ENCODE data around the gene GLIPR2. TPM values are rescaled to one million over a fixed set of nuclear protein-coding genes. Genes with fewer than 3 reads are reported as not detected.

The GLIPR2 gene
- total and polyA plus RNA-seq, 2 experiments from 2014 or later = 5.1 to 5.7 TPM

- Histone ChIP-seq H3K4me1 (ENCODE audit: insufficient read depth) (peaks cover 23% of the 10 kb centered on the region), H3K27ac (ENCODE audit: low read depth) (0 out of 2 replicates have a peak overlapping the region, but pooled peaks have one; percentile 43), H3K4me2 (peak overlapping the region; percentile 100), H2AFZ (no peak overlapping the region), H3K79me2 (replicated peaks; ENCODE audit: insufficient read depth) (peaks cover 58% of the 10 kb centered on the region), H3K4me3 (peak overlapping the region; percentile 98), H3K27me3 (ENCODE audit: insufficient read depth) (no peaks in the 10 kb centered on the region), H4K20me1 (replicated peaks; ENCODE audit: insufficient read depth) (peaks cover 25% of the 10 kb centered on the region), H3K36me3 (ENCODE audit: insufficient read depth) (no peaks in the 10 kb centered on the region), H3K9me2 (ENCODE audit: insufficient read depth) (no peaks in the 10 kb centered on the region), H3F3A (replicated peaks; ENCODE audit: low read depth) (no peaks in the 10 kb centered on the region)
- peak overlapping the region; percentile 94 for H3K4me3 Mint-ChIP-seq
- peaks cover 18% of the 10 kb centered on the region for H3K27me3 Mint-ChIP-seq (ENCODE audit: insufficient read depth, low read depth, poor library complexity)
- no peaks in the 10 kb centered on the region; the same call in 2 of the 3 replicates for H3K9me3 Mint-ChIP-seq
- peaks cover 31% of the 10 kb centered on the region for H3K4me1 Mint-ChIP-seq
- H3K27ac Mint-ChIP-seq = peak overlapping the region; percentile 61
- H3K36me3 Mint-ChIP-seq (ENCODE audit: low read depth) = peaks cover 19% of the 10 kb centered on the region
- DNase-seq (ENCODE audit: low spot score) (no peak), ATAC-seq (no peak)
- TF ChIP-seq CTCF (conservative IDR thresholded peaks at IDR 0.05; ENCODE audit: low read depth in 2 of 2) = no peak
- no peak for TF ChIP-seq ETS1 (IDR thresholded peaks at IDR 0.05)
- TF ChIP-seq STAT1 (IDR thresholded peaks at IDR 0.05; ENCODE audit: unreplicated experiment) = no peak
- no peak for TF ChIP-seq NANOG (IDR thresholded peaks at IDR 0.05; ENCODE audit: borderline replicate concordance)
- no peak for TF ChIP-seq JUNB (IDR thresholded peaks at IDR 0.05; ENCODE audit: unreplicated experiment)
- TF ChIP-seq ZNF462 (CRISPR knock-in tag; IDR thresholded peaks at IDR 0.05) = no peak
- no peak for TF ChIP-seq POLR2AphosphoS5 (IDR thresholded peaks at IDR 0.05; ENCODE audit: low read depth)
- no peak for TF ChIP-seq ZNF114 (CRISPR knock-in tag; IDR thresholded peaks at IDR 0.05)
- no peak for TF ChIP-seq EZH2phosphoT487 (IDR thresholded peaks at IDR 0.05; ENCODE audit: unreplicated experiment)
- no peak for TF ChIP-seq REST (IDR thresholded peaks at IDR 0.05; ENCODE audit: unreplicated experiment)
- TF ChIP-seq EZH2 (IDR thresholded peaks at IDR 0.05; ENCODE audit: low read depth, unreplicated experiment) = no peak
- no peak for TF ChIP-seq CREB1 (CRISPR knock-in tag; IDR thresholded peaks at IDR 0.05; ENCODE audit: low read depth)
- TF ChIP-seq ZNF331 (CRISPR knock-in tag; IDR thresholded peaks at IDR 0.05; ENCODE audit: low read depth) = no peak
These were observed 55.2 kb downstream of the GLIPR2 start for GRCh38 chr9:36191686-36192085.

Measured in GM23338 (cell line).